Effector memory CD8-positive, alpha-beta T cell (primary cell): ENCODE data around the gene ARHGAP22.

Experiments used
- ATAC-seq: fragments of 150-1000 bp; cut with Tn5 transposase; replicated peaks from 2 replicates; pipeline ENCODE4 v1.10.0; 2021; ENCODE audit warnings: mild to moderate bottlenecking, moderate library complexity
- DNase-seq, 3 experiments: peaks; one replicate each; pipeline ENCODE4 v3.0.0; 2021
- H3K27ac Mint-ChIP-seq, 2 donors: one replicate each; pipeline ENCODE4 v1.8.0; 2022; ENCODE audit warnings: mild to moderate bottlenecking in 2 of 2, mixed read lengths in 2 of 2, moderate library complexity in 2 of 2
- H3K27me3 Mint-ChIP-seq, 2 donors: one replicate each; pipeline ENCODE4 v1.8.0; 2022; ENCODE audit warnings: mixed read lengths in 2 of 2
- H3K36me3 Mint-ChIP-seq: one replicate; pipeline ENCODE4 v1.8.0; 2022; ENCODE audit warnings: mild to moderate bottlenecking, moderate library complexity, mixed read lengths; ENCODE audit not compliant: insufficient read depth
- H3K4me1 Mint-ChIP-seq, 2 donors: one replicate each; pipeline ENCODE4 v1.8.0; 2022; ENCODE audit warnings: low read depth in 2 of 2, mixed read lengths in 2 of 2
- H3K4me3 Mint-ChIP-seq, 2 donors: one replicate each; pipeline ENCODE4 v1.8.0; 2022; ENCODE audit warnings: mild to moderate bottlenecking in 2 of 2, mixed read lengths in 2 of 2, moderate library complexity in 2 of 2
- H3K9me3 Mint-ChIP-seq, 2 donors: one replicate each; pipeline ENCODE4 v1.8.0; 2022; ENCODE audit warnings: mixed read lengths in 2 of 2

The ARHGAP22 gene

DNA sequence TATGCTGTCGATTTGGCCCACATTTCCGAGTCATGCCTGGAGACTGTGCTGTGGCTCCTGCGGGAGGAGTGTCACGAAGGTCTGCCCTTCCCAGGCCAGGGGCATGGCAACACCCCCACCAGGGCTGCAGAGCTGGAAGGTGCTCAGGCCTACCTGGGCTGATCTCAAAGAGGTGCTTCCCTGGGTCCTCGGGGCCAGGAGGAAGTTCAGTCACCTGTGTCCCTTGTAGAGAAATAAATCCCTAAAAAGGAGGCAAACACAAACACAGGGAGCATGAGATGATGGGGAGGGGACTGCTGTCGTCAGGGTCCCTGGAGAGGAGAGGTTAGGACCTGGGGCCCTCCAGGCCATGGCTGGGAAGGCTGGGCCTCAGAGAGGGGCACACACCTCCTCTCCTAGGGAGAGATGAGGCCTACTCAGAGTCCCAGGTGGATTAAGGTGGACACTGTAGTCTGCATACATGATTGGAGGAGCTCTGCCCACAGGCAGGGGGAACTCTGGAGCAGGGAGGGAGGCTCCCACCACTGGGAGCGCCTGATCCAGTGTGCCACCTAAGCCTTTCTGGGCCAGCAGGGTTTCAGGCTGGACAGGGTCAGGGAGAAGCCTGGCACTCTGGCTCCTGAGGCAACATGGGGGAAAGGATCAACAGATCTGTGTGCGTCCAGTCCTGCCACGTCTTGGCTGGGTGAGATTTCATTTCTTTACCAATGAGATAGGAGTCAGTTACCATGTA is 49.4 kb downstream of the ARHGAP22 start:
- peaks cover 18 to 29% of the 10 kb centered on the region in 2 donors for H3K27me3 Mint-ChIP-seq
- H3K9me3 Mint-ChIP-seq = no peaks in the 10 kb centered on the region
- ATAC-seq (no peak), DNase-seq (no peak)
- no peaks in the 10 kb centered on the region for H3K4me1 Mint-ChIP-seq
- H3K36me3 Mint-ChIP-seq = no peaks in the 10 kb centered on the region
- H3K27ac Mint-ChIP-seq = no peak overlapping the region
- H3K4me3 Mint-ChIP-seq = no peak overlapping the region

DNA sequence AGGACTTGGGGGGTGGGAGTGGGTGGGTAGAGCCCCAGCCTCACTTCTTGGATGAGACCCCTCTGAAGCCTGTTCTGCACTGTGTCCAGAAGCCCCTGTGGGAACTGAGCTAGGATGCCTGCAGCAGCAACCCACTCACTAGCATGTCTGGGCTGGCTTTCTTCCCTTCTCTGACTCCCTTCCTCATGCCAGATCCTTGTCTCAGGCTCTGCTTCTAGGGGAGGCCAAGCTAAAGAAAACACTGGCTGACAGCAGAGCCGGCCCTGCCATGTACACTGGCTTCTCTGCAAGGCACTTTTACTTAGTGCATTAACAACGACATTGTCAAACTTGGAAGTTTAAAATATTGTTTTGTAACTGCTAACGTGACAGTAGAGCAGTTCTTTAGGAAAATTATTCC is 50.2 kb downstream of the ARHGAP22 start:
- H3K4me1 Mint-ChIP-seq = no peaks in the 10 kb centered on the region
- DNase-seq (no peak), ATAC-seq (no peak)
- H3K27ac Mint-ChIP-seq = no peak overlapping the region
- H3K36me3 Mint-ChIP-seq = no peaks in the 10 kb centered on the region
- no peaks in the 10 kb centered on the region for H3K9me3 Mint-ChIP-seq
- no peak overlapping the region for H3K4me3 Mint-ChIP-seq
- H3K27me3 Mint-ChIP-seq = peaks cover 18 to 37% of the 10 kb centered on the region in 2 donors

- Mint-ChIP-seq H3K27me3 (peaks cover 18 to 38% of the 10 kb centered on the region in 2 donors), H3K36me3 (no peaks in the 10 kb centered on the region), H3K4me3 (no peak overlapping the region), H3K4me1 (no peaks in the 10 kb centered on the region), H3K9me3 (no peaks in the 10 kb centered on the region), H3K27ac (no peak overlapping the region)
- no peak for ATAC-seq
- no peak for DNase-seq
Measured at GRCh38 chr10:48554246-48554645, 50.6 kb downstream of the ARHGAP22 start.

GRCh38 chr10:48552946-48553564 is 51.8 kb downstream of the ARHGAP22 start:
- Mint-ChIP-seq H3K9me3 (no peaks in the 10 kb centered on the region), H3K27me3 (peaks cover 18 to 32% of the 10 kb centered on the region in 2 donors), H3K4me1 (no peaks in the 10 kb centered on the region), H3K36me3 (no peaks in the 10 kb centered on the region), H3K27ac (no peak overlapping the region), H3K4me3 (no peak overlapping the region)
- ATAC-seq = no peak
- no peak for DNase-seq

DNA sequence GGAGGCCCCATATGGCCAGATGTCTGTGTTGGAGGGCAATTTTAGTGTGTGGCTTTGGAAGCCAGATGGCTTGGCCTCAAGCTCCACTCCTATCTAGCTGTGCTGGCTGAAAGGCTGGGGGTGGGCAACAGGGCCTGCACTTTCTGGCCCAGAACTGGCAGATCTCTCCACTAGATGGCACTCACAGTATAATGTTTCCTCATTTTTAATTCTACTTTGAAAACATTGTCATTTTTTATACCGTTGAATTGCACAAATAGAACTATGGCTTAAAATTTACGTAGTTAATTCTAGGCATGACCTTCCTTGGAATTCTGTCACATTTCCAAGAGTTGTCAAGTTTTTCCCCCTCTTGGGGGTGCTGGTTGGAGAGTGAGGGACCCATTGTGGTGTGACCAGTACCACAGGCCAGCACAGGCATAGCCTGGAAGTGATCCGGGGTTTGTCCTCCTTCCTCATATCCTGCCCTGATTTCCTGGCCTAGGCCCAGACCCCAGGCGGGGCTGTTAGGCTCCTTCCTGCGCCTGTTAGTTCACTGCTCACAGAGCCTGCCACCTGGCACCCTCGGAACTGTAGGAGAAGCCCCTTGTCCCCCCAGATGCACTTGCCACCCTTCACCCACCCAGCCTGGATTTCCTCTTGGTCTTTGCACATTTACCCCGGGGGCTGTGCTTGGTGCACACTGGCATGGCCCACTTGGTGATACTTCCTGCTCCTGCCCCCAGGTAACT is 52.8 kb downstream of the ARHGAP22 start:
- Mint-ChIP-seq H3K27me3 (peaks cover 8 to 25% of the 10 kb centered on the region in 2 donors), H3K27ac (no peak overlapping the region), H3K4me3 (no peak overlapping the region), H3K36me3 (no peaks in the 10 kb centered on the region), H3K4me1 (no peaks in the 10 kb centered on the region), H3K9me3 (no peaks in the 10 kb centered on the region)
- DNase-seq (no peak), ATAC-seq (no peak)

DNA sequence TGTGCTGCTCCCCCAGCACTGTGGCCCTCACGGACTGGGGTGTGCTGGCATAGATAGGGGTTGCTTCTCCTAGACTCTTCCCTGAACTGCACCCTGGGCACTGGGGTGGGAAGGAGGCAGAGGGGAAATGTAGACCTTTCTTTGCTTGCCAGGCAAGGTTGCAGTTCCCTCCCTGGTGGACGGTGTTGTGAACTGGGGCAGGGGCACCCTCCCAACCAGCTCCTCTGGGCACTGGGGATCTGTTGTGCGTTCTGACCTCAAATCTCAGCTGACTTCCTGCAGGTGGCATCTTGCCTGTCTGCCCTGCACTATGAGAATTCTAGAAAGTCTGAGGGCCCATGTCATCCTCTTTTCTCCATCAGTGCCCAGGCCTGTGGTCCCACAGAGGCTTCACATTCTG is 53.9 kb downstream of the ARHGAP22 start:
- no peaks in the 10 kb centered on the region for H3K36me3 Mint-ChIP-seq
- DNase-seq = no peak
- H3K27me3 Mint-ChIP-seq = peaks cover 5 to 23% of the 10 kb centered on the region in 2 donors
- ATAC-seq = no peak
- H3K4me3 Mint-ChIP-seq = no peak overlapping the region
- H3K27ac Mint-ChIP-seq = no peak overlapping the region
- H3K9me3 Mint-ChIP-seq = no peaks in the 10 kb centered on the region
- H3K4me1 Mint-ChIP-seq = no peaks in the 10 kb centered on the region

GRCh38 chr10:48550071-48550691 is 54.7 kb downstream of the ARHGAP22 start:
- Mint-ChIP-seq H3K27me3 (peaks cover 0 to 15% of the 10 kb centered on the region in 2 donors), H3K4me1 (no peaks in the 10 kb centered on the region), H3K4me3 (no peak overlapping the region), H3K27ac (no peak overlapping the region), H3K36me3 (no peaks in the 10 kb centered on the region), H3K9me3 (no peaks in the 10 kb centered on the region)
- DNase-seq (no peak), ATAC-seq (no peak)

GRCh38 chr10:48549236-48549635 is 55.6 kb downstream of the ARHGAP22 start:
- H3K27ac Mint-ChIP-seq = no peak overlapping the region
- H3K27me3 Mint-ChIP-seq = peaks cover 3 to 15% of the 10 kb centered on the region in 2 donors
- H3K9me3 Mint-ChIP-seq = no peaks in the 10 kb centered on the region
- no peak for DNase-seq
- no peaks in the 10 kb centered on the region for H3K36me3 Mint-ChIP-seq
- no peak for ATAC-seq
- no peaks in the 10 kb centered on the region for H3K4me1 Mint-ChIP-seq
- no peak overlapping the region for H3K4me3 Mint-ChIP-seq

- H3K9me3 Mint-ChIP-seq = no peaks in the 10 kb centered on the region
- ATAC-seq (no peak), DNase-seq (no peak)
- H3K27me3 Mint-ChIP-seq = peaks cover 8 to 15% of the 10 kb centered on the region in 2 donors
- no peak overlapping the region for H3K4me3 Mint-ChIP-seq
- H3K36me3 Mint-ChIP-seq = no peaks in the 10 kb centered on the region
- no peak overlapping the region for H3K27ac Mint-ChIP-seq
- no peaks in the 10 kb centered on the region for H3K4me1 Mint-ChIP-seq
Measured at GRCh38 chr10:48548531-48549135, 56.2 kb downstream of the ARHGAP22 start.

DNA sequence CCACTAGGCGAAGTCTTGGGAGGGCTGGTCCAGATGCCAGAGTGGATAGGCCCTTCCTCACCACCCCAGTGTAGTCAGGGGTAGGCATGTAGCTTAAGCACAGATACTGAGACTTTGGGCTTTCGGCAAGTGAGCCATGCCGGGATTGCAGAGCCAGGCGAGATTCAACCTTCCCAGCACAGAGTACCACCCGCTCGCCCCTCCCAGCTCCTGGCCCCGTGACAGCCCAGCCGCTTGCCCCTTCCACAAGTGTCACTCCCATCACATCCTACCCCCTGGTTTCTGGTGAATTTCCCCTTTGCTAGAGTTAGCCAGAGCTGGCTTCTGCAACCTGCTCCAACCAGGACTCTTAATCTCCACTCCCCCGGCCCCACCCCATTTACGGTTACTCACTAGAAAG is 56.9 kb downstream of the ARHGAP22 start:
- no peaks in the 10 kb centered on the region for H3K9me3 Mint-ChIP-seq
- ATAC-seq = no peak
- H3K36me3 Mint-ChIP-seq = no peaks in the 10 kb centered on the region
- H3K4me1 Mint-ChIP-seq = no peaks in the 10 kb centered on the region
- DNase-seq = no peak
- H3K27ac Mint-ChIP-seq = no peak overlapping the region
- no peak overlapping the region for H3K4me3 Mint-ChIP-seq
- peaks cover 8 to 19% of the 10 kb centered on the region in 2 donors for H3K27me3 Mint-ChIP-seq

DNA sequence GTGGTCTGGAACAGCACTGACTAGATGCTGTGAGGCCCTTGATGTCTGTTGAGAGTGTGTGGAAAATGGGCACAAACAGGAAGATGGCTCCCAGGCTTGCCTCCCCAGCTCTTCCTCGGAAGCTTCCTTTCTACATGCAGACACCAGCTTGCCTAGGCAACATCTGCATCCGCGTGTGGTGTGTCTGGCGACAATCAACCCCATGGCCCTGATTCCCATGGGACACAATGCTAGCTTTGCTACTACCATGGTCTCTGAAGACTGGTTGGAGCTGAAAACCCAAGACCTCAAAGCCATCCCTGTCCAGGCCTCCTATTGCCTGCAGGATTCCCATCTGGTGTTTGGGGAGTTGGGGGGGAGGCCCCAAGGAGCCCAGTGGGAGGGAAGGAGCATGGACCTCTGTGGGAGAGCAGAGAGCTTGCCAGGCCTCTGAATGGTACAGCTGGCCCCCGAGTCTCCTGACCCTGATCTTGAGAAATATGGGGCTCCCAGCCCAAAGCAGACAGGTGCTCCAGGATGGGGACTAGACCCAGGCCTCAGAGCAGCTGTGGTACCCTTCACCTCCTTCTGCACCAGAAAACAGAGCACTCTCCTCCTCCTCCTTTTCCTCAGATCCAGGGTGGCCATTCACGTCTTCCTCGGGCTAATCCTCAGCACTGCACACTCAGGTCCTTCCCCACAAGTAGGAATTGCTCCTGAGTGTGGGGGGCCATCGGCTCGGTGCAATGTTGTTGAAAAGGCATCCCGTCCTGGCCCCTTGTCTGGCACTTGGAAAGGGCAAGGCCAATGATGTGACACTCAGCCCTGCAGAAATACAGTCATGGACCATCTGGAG is 57.6 kb downstream of the ARHGAP22 start:
- Mint-ChIP-seq H3K9me3 (no peaks in the 10 kb centered on the region), H3K4me1 (no peaks in the 10 kb centered on the region), H3K36me3 (no peaks in the 10 kb centered on the region), H3K27me3 (peaks cover 8 to 26% of the 10 kb centered on the region in 2 donors), H3K4me3 (no peak overlapping the region), H3K27ac (no peak overlapping the region)
- ATAC-seq (no peak), DNase-seq (no peak)

GRCh38 chr10:48545462-48546145 is 59.3 kb downstream of the ARHGAP22 start:
- no peak for DNase-seq
- Mint-ChIP-seq H3K36me3 (no peaks in the 10 kb centered on the region), H3K4me3 (no peak overlapping the region), H3K27me3 (peaks cover 15 to 35% of the 10 kb centered on the region in 2 donors), H3K4me1 (no peaks in the 10 kb centered on the region), H3K9me3 (no peaks in the 10 kb centered on the region), H3K27ac (no peak overlapping the region)
- ATAC-seq = no peak
